SK-N-SH (cell line): Measurements from ENCODE around the gene CADM3. TPM values are rescaled to one million over a fixed set of nuclear protein-coding genes. Genes with fewer than 3 reads are reported as not detected.

Experiments
- CTCF ChIA-PET: fragments of 300-600, 350-600 bp; formaldehyde crosslinking; extraction: SDS; loops from one replicate; lab custom pipeline; 2021; lab: Yijun Ruan, JAX
- POLR2A ChIA-PET: fragments of 350-600 bp; sonication (Branson Sonifier 250); formaldehyde crosslinking; extraction: SDS; loops from one replicate; lab custom pipeline; 2020; ENCODE audit warnings: antibody characterized with exemption, inconsistent platforms; lab: Yijun Ruan, JAX
- DNase-seq: peaks from one replicate; pipeline ENCODE4 v3.0.0; 2012
- H2AFZ ChIP-seq: fragments of 200-600 bp; sonication (generic); 2 replicates; pipeline ENCODE4 v1.8.1; 2016; ENCODE audit warnings: antibody characterized with exemption, mild to moderate bottlenecking, low read depth
- H3F3A ChIP-seq: fragments of 200-600 bp; sonication (generic); replicated peaks from 2 replicates; pipeline ENCODE3; 2016; ENCODE audit warnings: antibody characterized with exemption, mild to moderate bottlenecking; ENCODE audit not compliant: insufficient read depth
- H3K27ac ChIP-seq, 2 experiments: fragments of 200-500 bp in 1 of 2; fragments of 200-600 bp in 1 of 2; sonication (Bioruptor generic) in 1 of 2; sonication (generic), shearing (Covaris generic) in 1 of 2; 2 replicates each; pipeline versions ENCODE4 v1.5.1 to v1.6.1; 2014 to 2016; ENCODE audit warnings: low read depth in 2 of 2, inconsistent platforms in 1 of 2, low read length in 1 of 2, mild to moderate bottlenecking in 1 of 2, mixed read lengths in 1 of 2
- H3K27me3 ChIP-seq: fragments of 200-600 bp; sonication (generic), shearing (Covaris generic); 2 replicates; pipeline ENCODE4 v1.6.1; 2016; ENCODE audit warnings: mixed run types; ENCODE audit not compliant: insufficient read depth
- H3K36me3 ChIP-seq, 2 experiments: fragments of 200-500 bp in 1 of 2; fragments of 200-600 bp in 1 of 2; sonication (Bioruptor generic) in 1 of 2; sonication (generic) in 1 of 2; replicated peaks in 1 of 2; 2 replicates each; pipeline versions ENCODE3 to v1.5.1; 2014 to 2016; ENCODE audit warnings: low read length in 1 of 2, mild to moderate bottlenecking in 1 of 2; ENCODE audit not compliant: insufficient read depth in 2 of 2, control insufficient read depth in 1 of 2
- H3K4me1 ChIP-seq, 2 experiments: fragments of 200-500 bp in 1 of 2; fragments of 200-600 bp in 1 of 2; sonication (Bioruptor generic) in 1 of 2; sonication (generic), shearing (Covaris generic) in 1 of 2; 2 replicates each; pipeline versions ENCODE4 v1.5.1 to v1.6.1; 2014 to 2016; ENCODE audit warnings: low read depth in 1 of 2, low read length in 1 of 2, mixed run types in 1 of 2; ENCODE audit not compliant: insufficient read depth in 2 of 2, control insufficient read depth in 1 of 2
- H3K4me2 ChIP-seq: fragments of 200-600 bp; sonication (generic), shearing (Covaris generic); 2 replicates; pipeline ENCODE4 v1.6.1; 2017; ENCODE audit warnings: mixed run types
- H3K4me3 ChIP-seq, 2 experiments: fragments of 200-500 bp in 1 of 2; fragments of 200-600 bp in 1 of 2; sonication (Bioruptor generic) in 1 of 2; sonication (generic), shearing (Covaris generic) in 1 of 2; 2 replicates each; pipeline versions ENCODE4 v1.5.1 to v1.8.1; 2014 to 2016; ENCODE audit warnings: low read depth in 2 of 2, inconsistent platforms in 1 of 2, low read length in 1 of 2, mild to moderate bottlenecking in 1 of 2, mixed read lengths in 1 of 2, moderate library complexity in 1 of 2
- H3K79me2 ChIP-seq: fragments of 200-600 bp; sonication (generic); 2 replicates; pipeline ENCODE4 v1.8.1; 2017; ENCODE audit warnings: mild to moderate bottlenecking; ENCODE audit not compliant: insufficient read depth
- H3K9ac ChIP-seq: fragments of 200-600 bp; sonication (generic); 2 replicates; pipeline ENCODE4 v1.6.1; 2017; ENCODE audit warnings: mixed run types
- H3K9me2 ChIP-seq: fragments of 200-600 bp; sonication (generic); 2 replicates; pipeline ENCODE4 v1.6.1; 2017; ENCODE audit warnings: mixed run types
- H3K9me3 ChIP-seq: fragments of 200-600 bp; sonication (generic); 2 replicates; pipeline ENCODE4 v1.6.1; 2017; ENCODE audit warnings: mixed run types, mild to moderate bottlenecking, moderate library complexity
- H4K20me1 ChIP-seq: fragments of 200-600 bp; sonication (generic); 2 replicates; pipeline ENCODE4 v1.6.1; 2017; ENCODE audit warnings: mild to moderate bottlenecking, mixed run types; ENCODE audit not compliant: insufficient read depth
- ELF1 ChIP-seq: IDR thresholded peaks from 2 replicates; pipeline ENCODE4 v1.4.0; 2012
- EP300 ChIP-seq, 2 experiments: IDR thresholded peaks; 2 replicates each; pipeline versions ENCODE4 v1.4.0 to v1.6.1; 2012; ENCODE audit warnings: borderline replicate concordance in 1 of 2, low read depth in 1 of 2, low read length in 1 of 2
- FOSL2 ChIP-seq: IDR thresholded peaks from 2 replicates; pipeline ENCODE4 v1.4.0; 2012; ENCODE audit warnings: low read depth, mild to moderate bottlenecking, moderate library complexity, borderline replicate concordance
- FOXJ3 ChIP-seq: sonication (generic); formaldehyde crosslinking; IDR thresholded peaks from 2 replicates; pipeline ENCODE4 v1.5.1; 2020; ENCODE audit warnings: mild to moderate bottlenecking, missing genetic modification reagents
- GABPA ChIP-seq: IDR thresholded peaks from 2 replicates; pipeline ENCODE4 v1.4.0; 2012; ENCODE audit warnings: low read depth, mild to moderate bottlenecking
- IRF3 ChIP-seq: fragments of 150-350 bp; IDR thresholded peaks from 2 replicates; pipeline ENCODE4 v1.6.1; 2016; ENCODE audit warnings: mild to moderate bottlenecking, low read depth, low read length
- MAX ChIP-seq: IDR thresholded peaks from 2 replicates; pipeline ENCODE4 v1.4.0; 2012; ENCODE audit warnings: low read depth
- MEF2A ChIP-seq: IDR thresholded peaks from 2 replicates; pipeline ENCODE4 v1.4.0; 2012; ENCODE audit warnings: low read depth, borderline replicate concordance
- NFIC ChIP-seq: IDR thresholded peaks from 2 replicates; pipeline ENCODE4 v1.4.0; 2012; ENCODE audit warnings: borderline replicate concordance
- NRF1 ChIP-seq: IDR thresholded peaks from 2 replicates; pipeline ENCODE4 v1.6.1; 2012; ENCODE audit warnings: low read depth, mild to moderate bottlenecking, low read length
- PBX3 ChIP-seq: IDR thresholded peaks from 2 replicates; pipeline ENCODE4; 2012
- RAD21 ChIP-seq: IDR thresholded peaks from 2 replicates; pipeline ENCODE4 v1.6.1; 2012; ENCODE audit warnings: mild to moderate bottlenecking, low read length
- RFX5 ChIP-seq: IDR thresholded peaks from 2 replicates; pipeline ENCODE4 v1.6.1; 2012; ENCODE audit warnings: mild to moderate bottlenecking, improper control_type of control experiment, low read length
- RXRA ChIP-seq: IDR thresholded peaks from 2 replicates; pipeline ENCODE4 v1.4.0; 2012; ENCODE audit warnings: low read depth, mild to moderate bottlenecking, borderline replicate concordance
- SMC3 ChIP-seq: IDR thresholded peaks from 2 replicates; pipeline ENCODE4 v1.6.1; 2012; ENCODE audit warnings: low read depth, low read length, improper control_type of control experiment
- TAF1 ChIP-seq: IDR thresholded peaks from 2 replicates; pipeline ENCODE4 v1.6.1; 2012; ENCODE audit warnings: low read depth, mild to moderate bottlenecking, low read length, moderate library complexity, borderline replicate concordance
- TCF12 ChIP-seq: IDR thresholded peaks from 2 replicates; pipeline ENCODE4 v1.4.0; 2012
- USF1 ChIP-seq: IDR thresholded peaks from 2 replicates; pipeline ENCODE4 v1.4.0; 2012; ENCODE audit warnings: low read depth, borderline replicate concordance
- YY1 ChIP-seq: IDR thresholded peaks from 2 replicates; pipeline ENCODE4 v1.4.0; 2012; ENCODE audit warnings: low read depth, mild to moderate bottlenecking
- WGBS: methylation state at CpG from one replicate; pipeline ENCODE4 v1.1.6; 2017; ENCODE audit warnings: low lambda C conversion rate; 5-methylcytosine and 5-hydroxymethylcytosine counted together
- polyA plus RNA-seq, 3 experiments: library from polyadenylated mRNA; depleted of rRNA; stranded (reverse); fragments of >200 nt; gene quantifications; 2 replicates each; pipeline ENCODE4 v1.2.3, GENCODE V29; 2012
- TF ChIP-seq, protein P1 (sequence below): fragments of 200-600 bp; sonication (generic); IDR thresholded peaks from 2 replicates; pipeline ENCODE4 v1.6.1; 2017; ENCODE audit warnings: antibody characterized with exemption, mild to moderate bottlenecking, moderate library complexity
- TF ChIP-seq, protein P2 (sequence below): fragments of 150-350 bp; IDR thresholded peaks from 2 replicates; pipeline ENCODE4 v1.6.1; 2017; ENCODE audit warnings: antibody characterized with exemption, low read length, low read depth, borderline replicate concordance
- TF ChIP-seq, protein P3 (sequence below): IDR thresholded peaks from 2 replicates; pipeline ENCODE4 v1.6.1; 2012; ENCODE audit warnings: mild to moderate bottlenecking, low read depth, low read length, moderate library complexity

Gene CADM3
- polyA plus RNA-seq, 1 of the 3 experiments (the other 2 are of a cell fraction): 0.94 TPM

DNA sequence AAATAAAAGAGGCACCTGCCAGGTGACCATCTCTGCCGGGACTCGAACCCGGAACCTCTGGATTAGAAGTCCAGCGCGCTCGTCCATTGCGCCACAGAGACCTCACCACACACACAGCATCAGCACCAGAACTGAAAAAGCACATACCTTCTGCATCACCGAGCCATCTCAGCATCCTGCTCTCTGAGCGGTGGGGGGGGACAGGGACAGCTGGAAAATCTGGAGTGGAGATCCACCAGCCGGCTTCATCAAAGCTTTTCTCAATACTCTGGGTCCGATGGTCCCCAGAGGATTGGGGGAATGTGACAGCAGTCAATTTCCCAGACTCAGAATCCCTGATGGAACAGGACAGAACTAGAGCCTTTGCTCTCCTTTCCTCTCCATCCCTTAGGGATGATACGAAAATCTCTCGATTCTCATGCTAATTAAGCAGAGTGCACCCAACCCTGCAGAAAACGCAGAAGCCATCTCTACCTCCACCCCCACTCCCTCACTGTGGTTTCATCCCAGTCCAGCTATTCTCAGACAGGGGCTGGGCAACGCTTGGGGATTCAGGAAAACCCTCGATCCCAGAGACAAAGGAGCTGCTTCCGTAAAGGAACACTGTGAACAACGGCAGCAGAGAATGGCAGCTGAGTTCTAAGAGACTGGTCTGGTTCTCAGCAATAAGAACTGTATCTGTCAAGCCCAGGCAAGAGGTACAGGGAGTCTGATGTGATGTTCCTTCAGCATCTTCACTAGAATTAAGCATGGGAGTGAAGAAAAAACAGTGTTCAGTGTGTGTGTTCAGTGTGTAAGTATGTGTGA is 29.6 kb upstream of the CADM3 start:
- peak; percentile 72 for DNase-seq
- POLR2A ChIA-PET: no interaction called here
- no peaks in the 10 kb centered on the region for H3K9me2 ChIP-seq
- 3% methylated on average over 15 of the region's 18 CpGs for WGBS
- H3K4me1 ChIP-seq: no peaks in the 10 kb centered on the region; a peak in 1 of 4 replicates
- no peaks in the 10 kb centered on the region for H3K36me3 ChIP-seq
- H3K4me3 ChIP-seq: peak overlapping the region; percentile 44 to 69
- H3K4me2 ChIP-seq: peak overlapping the region; percentile 76
- no peaks in the 10 kb centered on the region for H3F3A ChIP-seq
- H3K9ac ChIP-seq: peak overlapping the region; percentile 1; the same call in 1 of the 2 replicates
- no peaks in the 10 kb centered on the region for H4K20me1 ChIP-seq
- CTCF ChIA-PET: interaction anchor here (0.6 to 15.7 kb wide), 6 partner anchors 9 to 751 kb away, joined by 3 to 481 read pairs (median 12); partner anchors contain the start of gene ACKR1
- H3K79me2 ChIP-seq: no peaks in the 10 kb centered on the region
- H2AFZ ChIP-seq: peak overlapping the region; percentile 77
- 0 out of 4 replicates have a peak overlapping the region, but pooled peaks of 1 of the 2 experiments have one; percentile 6 for H3K27ac ChIP-seq
- no peaks in the 10 kb centered on the region for H3K9me3 ChIP-seq
- peaks cover 28% of the 10 kb centered on the region for H3K27me3 ChIP-seq
- TF ChIP-seq IRF3 (no peak), SMC3 (no peak), RAD21 (no peak), RXRA (no peak), PBX3 (peak; percentile 31), ELF1 (peak; percentile 51; the same call in 1 of the 2 replicates), MEF2A (no peak), RFX5 (no peak), USF1 (no peak), NFIC (no peak), FOXJ3 (peak; percentile 75), GABPA (peak; percentile 26; the same call in 1 of the 2 replicates), TAF1 (no peak), EP300 (IDR thresholded peaks at IDR 0.05; ENCODE audit: borderline replicate concordance in 1 of 2, low read depth in 1 of 2, low read length in 1 of 2) (no peak), YY1 (0 out of 2 replicates have a peak, but pooled peaks have one; percentile 49), NRF1 (no peak), FOSL2 (peak; percentile 54; the same call in 1 of the 2 replicates), MAX (0 out of 2 replicates have a peak, but pooled peaks have one; percentile 39), TCF12 (peak; percentile 19; the same call in 1 of the 2 replicates)
- TF ChIP-seq, protein P1, sequence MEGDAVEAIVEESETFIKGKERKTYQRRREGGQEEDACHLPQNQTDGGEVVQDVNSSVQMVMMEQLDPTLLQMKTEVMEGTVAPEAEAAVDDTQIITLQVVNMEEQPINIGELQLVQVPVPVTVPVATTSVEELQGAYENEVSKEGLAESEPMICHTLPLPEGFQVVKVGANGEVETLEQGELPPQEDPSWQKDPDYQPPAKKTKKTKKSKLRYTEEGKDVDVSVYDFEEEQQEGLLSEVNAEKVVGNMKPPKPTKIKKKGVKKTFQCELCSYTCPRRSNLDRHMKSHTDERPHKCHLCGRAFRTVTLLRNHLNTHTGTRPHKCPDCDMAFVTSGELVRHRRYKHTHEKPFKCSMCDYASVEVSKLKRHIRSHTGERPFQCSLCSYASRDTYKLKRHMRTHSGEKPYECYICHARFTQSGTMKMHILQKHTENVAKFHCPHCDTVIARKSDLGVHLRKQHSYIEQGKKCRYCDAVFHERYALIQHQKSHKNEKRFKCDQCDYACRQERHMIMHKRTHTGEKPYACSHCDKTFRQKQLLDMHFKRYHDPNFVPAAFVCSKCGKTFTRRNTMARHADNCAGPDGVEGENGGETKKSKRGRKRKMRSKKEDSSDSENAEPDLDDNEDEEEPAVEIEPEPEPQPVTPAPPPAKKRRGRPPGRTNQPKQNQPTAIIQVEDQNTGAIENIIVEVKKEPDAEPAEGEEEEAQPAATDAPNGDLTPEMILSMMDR: no peak
- TF ChIP-seq, protein P2, sequence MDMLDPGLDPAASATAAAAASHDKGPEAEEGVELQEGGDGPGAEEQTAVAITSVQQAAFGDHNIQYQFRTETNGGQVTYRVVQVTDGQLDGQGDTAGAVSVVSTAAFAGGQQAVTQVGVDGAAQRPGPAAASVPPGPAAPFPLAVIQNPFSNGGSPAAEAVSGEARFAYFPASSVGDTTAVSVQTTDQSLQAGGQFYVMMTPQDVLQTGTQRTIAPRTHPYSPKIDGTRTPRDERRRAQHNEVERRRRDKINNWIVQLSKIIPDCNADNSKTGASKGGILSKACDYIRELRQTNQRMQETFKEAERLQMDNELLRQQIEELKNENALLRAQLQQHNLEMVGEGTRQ: no peak
- TF ChIP-seq, protein P3, sequence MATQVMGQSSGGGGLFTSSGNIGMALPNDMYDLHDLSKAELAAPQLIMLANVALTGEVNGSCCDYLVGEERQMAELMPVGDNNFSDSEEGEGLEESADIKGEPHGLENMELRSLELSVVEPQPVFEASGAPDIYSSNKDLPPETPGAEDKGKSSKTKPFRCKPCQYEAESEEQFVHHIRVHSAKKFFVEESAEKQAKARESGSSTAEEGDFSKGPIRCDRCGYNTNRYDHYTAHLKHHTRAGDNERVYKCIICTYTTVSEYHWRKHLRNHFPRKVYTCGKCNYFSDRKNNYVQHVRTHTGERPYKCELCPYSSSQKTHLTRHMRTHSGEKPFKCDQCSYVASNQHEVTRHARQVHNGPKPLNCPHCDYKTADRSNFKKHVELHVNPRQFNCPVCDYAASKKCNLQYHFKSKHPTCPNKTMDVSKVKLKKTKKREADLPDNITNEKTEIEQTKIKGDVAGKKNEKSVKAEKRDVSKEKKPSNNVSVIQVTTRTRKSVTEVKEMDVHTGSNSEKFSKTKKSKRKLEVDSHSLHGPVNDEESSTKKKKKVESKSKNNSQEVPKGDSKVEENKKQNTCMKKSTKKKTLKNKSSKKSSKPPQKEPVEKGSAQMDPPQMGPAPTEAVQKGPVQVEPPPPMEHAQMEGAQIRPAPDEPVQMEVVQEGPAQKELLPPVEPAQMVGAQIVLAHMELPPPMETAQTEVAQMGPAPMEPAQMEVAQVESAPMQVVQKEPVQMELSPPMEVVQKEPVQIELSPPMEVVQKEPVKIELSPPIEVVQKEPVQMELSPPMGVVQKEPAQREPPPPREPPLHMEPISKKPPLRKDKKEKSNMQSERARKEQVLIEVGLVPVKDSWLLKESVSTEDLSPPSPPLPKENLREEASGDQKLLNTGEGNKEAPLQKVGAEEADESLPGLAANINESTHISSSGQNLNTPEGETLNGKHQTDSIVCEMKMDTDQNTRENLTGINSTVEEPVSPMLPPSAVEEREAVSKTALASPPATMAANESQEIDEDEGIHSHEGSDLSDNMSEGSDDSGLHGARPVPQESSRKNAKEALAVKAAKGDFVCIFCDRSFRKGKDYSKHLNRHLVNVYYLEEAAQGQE: peak; percentile 67; the same call in 1 of the 2 replicates
